K562 (cell line): ENCODE measurements around the gene ORC3. TPM values are rescaled to one million over a fixed set of nuclear protein-coding genes. Genes with fewer than 3 reads are reported as not detected.

Experiments used
- ATAC-seq: fragments of 200-7000 bp; cut with Tn5 transposase; 3 replicates; pipeline ENCODE4 v1.9.1; 2020; ENCODE audit warnings: moderate library complexity
- BruUV-seq: library from RNA; stranded (reverse); fragments of 400-500 nt; replicated peaks from 2 replicates; lab custom pipeline; 2021; lab: Mats Ljungman, UMichigan
- CTCF ChIA-PET: fragments of 300-600 bp; formaldehyde crosslinking; extraction: SDS; loops from one replicate; lab custom pipeline; 2021; ENCODE audit warnings: low intra/inter-chr PET ratio; lab: Yijun Ruan, JAX
- POLR2A ChIA-PET: fragments of 300-600, 350-650 bp; sonication (Branson Sonifier 250); formaldehyde crosslinking; extraction: SDS; loops from one replicate; lab custom pipeline; 2021; ENCODE audit warnings: antibody characterized with exemption, inconsistent platforms; lab: Yijun Ruan, JAX
- DNase-seq, 4 experiments: peaks; one replicate each; pipeline versions ENCODE4 v3.0.0 to v3.0.0-alpha.2; 2011 to 2018; ENCODE audit warnings: low spot score in 3 of 4, mixed read lengths in 3 of 4; ENCODE audit errors: extremely low read depth in 1 of 4
- FAIRE-seq: peaks from 2 replicates; lab custom pipeline; 2011; peaks lifted over from hg19 to GRCh38; lab: Jason Lieb, UNC
- H2AFZ ChIP-seq: 2 replicates; pipeline ENCODE4 v1.6.0; 2011; ENCODE audit warnings: low read depth, low read length, control low read depth, inconsistent platforms
- H3K27ac ChIP-seq: fragments of 200-600 bp; 3 replicates; pipeline ENCODE4 v1.8.0; 2011; ENCODE audit warnings: low read depth, mild to moderate bottlenecking, control low read depth, inconsistent platforms, low read length, moderate library complexity, mixed read lengths; ENCODE audit errors: extremely low read depth
- H3K27me3 ChIP-seq, 2 experiments: fragments of 300-600 bp in 1 of 2; 2 replicates in 1 of 2; 3 replicates in 1 of 2; pipeline versions ENCODE4 v1.6.0 to v1.8.0; 2011; ENCODE audit warnings: inconsistent platforms in 2 of 2, low read length in 2 of 2, mild to moderate bottlenecking in 1 of 2, mixed read lengths in 1 of 2, moderate library complexity in 1 of 2; ENCODE audit not compliant: control insufficient read depth in 2 of 2, insufficient read depth in 2 of 2
- H3K36me3 ChIP-seq: fragments of 300-600 bp; 3 replicates; pipeline ENCODE4 v1.8.0; 2011; ENCODE audit warnings: mild to moderate bottlenecking, low read length, inconsistent platforms; ENCODE audit not compliant: control insufficient read depth, insufficient read depth
- H3K4me1 ChIP-seq, 2 experiments: fragments of 200-600 bp in 1 of 2; replicated peaks in 1 of 2; 2 replicates in 1 of 2; 3 replicates in 1 of 2; pipeline versions ENCODE4 v1.5.1 to v1.8.0; 2011; ENCODE audit warnings: inconsistent platforms in 2 of 2, low read length in 2 of 2, mild to moderate bottlenecking in 1 of 2, mixed read lengths in 1 of 2, moderate library complexity in 1 of 2; ENCODE audit not compliant: control insufficient read depth in 2 of 2, insufficient read depth in 2 of 2
- H3K4me2 ChIP-seq: 2 replicates; pipeline ENCODE4 v1.6.1; 2011; ENCODE audit warnings: low read length, control low read depth, inconsistent platforms, mixed read lengths; ENCODE audit not compliant: insufficient read depth
- H3K4me3 ChIP-seq: fragments of 200-600 bp; sonication (generic), shearing (Covaris generic); 2 replicates; pipeline ENCODE4 v1.5.1; 2016; ENCODE audit warnings: control low read depth, inconsistent platforms
- H3K79me2 ChIP-seq: fragments of 200-600 bp; 3 replicates; pipeline ENCODE4 v1.8.0; 2011; ENCODE audit warnings: low read length, inconsistent platforms; ENCODE audit not compliant: control insufficient read depth, insufficient read depth
- H3K9ac ChIP-seq, 2 experiments: 2 replicates each; pipeline versions ENCODE4 v1.6.0 to v1.6.1; 2011; ENCODE audit warnings: low read depth in 2 of 2, low read length in 2 of 2, control low read depth in 1 of 2, inconsistent platforms in 1 of 2, mild to moderate bottlenecking in 1 of 2, mixed read lengths in 1 of 2; ENCODE audit not compliant: insufficient read depth in 1 of 2
- H3K9me1 ChIP-seq: one replicate; pipeline ENCODE4 v1.6.0; 2011; ENCODE audit warnings: inconsistent platforms, mild to moderate bottlenecking, low read length, moderate library complexity; ENCODE audit not compliant: control insufficient read depth, insufficient read depth
- H3K9me3 ChIP-seq: replicated peaks from 2 replicates; pipeline ENCODE4 v1.5.1; 2011; ENCODE audit warnings: low read depth, low read length, inconsistent platforms; ENCODE audit not compliant: control insufficient read depth, insufficient read depth
- H4K20me1 ChIP-seq: replicated peaks from 2 replicates; pipeline ENCODE4 v1.6.1; 2011; ENCODE audit warnings: low read length, inconsistent platforms, mixed read lengths; ENCODE audit not compliant: control insufficient read depth, insufficient read depth
- CREBBP ChIP-seq: IDR thresholded peaks from one replicate; pipeline ENCODE4 v1.6.1; 2012; ENCODE audit warnings: low read depth, mild to moderate bottlenecking, control low read depth, inconsistent platforms, low read length
- DDX20 ChIP-seq: fragments of 450-650 bp; IDR thresholded peaks from 2 replicates; pipeline ENCODE4 v1.6.1; 2016; ENCODE audit warnings: missing genetic modification characterization, low read depth, mild to moderate bottlenecking, missing compliant biosample characterization, moderate library complexity
- PCBP1 ChIP-seq: fragments of 200-400 bp; formaldehyde crosslinking; IDR thresholded peaks from 2 replicates; pipeline ENCODE4 v1.6.1; 2018; ENCODE audit warnings: mild to moderate bottlenecking, low read depth, low read length; ENCODE audit not compliant: poor library complexity, severe bottlenecking
- PHF21A ChIP-seq: fragments of 450-650 bp; IDR thresholded peaks from 2 replicates; pipeline ENCODE4 v1.6.1; 2017; ENCODE audit warnings: low read depth, borderline replicate concordance
- PPARD ChIP-seq: fragments of 250-450 bp; sonication (Bioruptor Pico); IDR thresholded peaks from 2 replicates; pipeline ENCODE4 v1.8.0; 2022; ENCODE audit warnings: inconsistent platforms, mild to moderate bottlenecking, moderate library complexity
- RB1 ChIP-seq: fragments of 450-650 bp; IDR thresholded peaks from 2 replicates; pipeline ENCODE4 v1.6.1; 2017; ENCODE audit warnings: low read depth, mild to moderate bottlenecking
- ZNF507 ChIP-seq: conservative IDR thresholded peaks from 2 replicates; pipeline ENCODE4 v1.6.1; 2017; ENCODE audit warnings: missing genetic modification characterization, missing compliant biosample characterization
- in situ Hi-C: fragments of 300-500 bp; cut with MboI; formaldehyde crosslinking; loops from 4 replicates; pipeline ENCODE4 v1.15.0; 2018; ENCODE audit warnings: inconsistent platforms, mixed read lengths
- intact Hi-C: fragments of 100-400 bp; cut with micrococcal nuclease; formaldehyde crosslinking; loops from 2 replicates; pipeline ENCODE4 v1.14.2; 2022
- polyA plus RNA-seq, 8 experiments: library from polyadenylated mRNA; depleted of rRNA in 4 of 8; stranded (reverse) in 5 of 8; unstranded in 3 of 8; fragments of >200 nt; fragmentation: Nextera tagmentation in 2 of 8; fragmentation: Illumina TruSeq in 1 of 8; extraction: Ambion mirVana in 2 of 8; extraction: Trizol in 1 of 8; gene quantifications; 2 replicates each; pipeline versions ENCODE4 v1.2.1 to v1.2.3, GENCODE V29; 2011 to 2014; ENCODE audit warnings: inconsistent platforms in 1 of 8, missing spikeins in 1 of 8
- total RNA-seq, 7 experiments: library from RNA; depleted of rRNA in 6 of 7; stranded (reverse); fragments of >200 nt in 6 of 7; fragmentation: Illumina TruSeq in 2 of 7; extraction: Trizol in 2 of 7; gene quantifications; 2 replicates each; pipeline versions ENCODE4 v1.2.1 to v1.2.3, GENCODE V29; 2011 to 2021; ENCODE audit warnings: low replicate concordance in 1 of 7
- TF ChIP-seq, protein P1 (sequence below): fragments of 450-650 bp; formaldehyde crosslinking; IDR thresholded peaks from 2 replicates; pipeline ENCODE4 v1.4.0; 2020; ENCODE audit warnings: mild to moderate bottlenecking, moderate library complexity
- TF ChIP-seq, protein P2 (sequence below): fragments of 450-650 bp; IDR thresholded peaks from 2 replicates; pipeline ENCODE4 v1.6.1; 2016

ORC3 gene
- total and polyA plus RNA-seq, 9 of the 15 experiments (the other 6 are each of a cell fraction or from before 2014, with no cell fraction given), result 28.8 to 159 (median 74.8) TPM

DNA sequence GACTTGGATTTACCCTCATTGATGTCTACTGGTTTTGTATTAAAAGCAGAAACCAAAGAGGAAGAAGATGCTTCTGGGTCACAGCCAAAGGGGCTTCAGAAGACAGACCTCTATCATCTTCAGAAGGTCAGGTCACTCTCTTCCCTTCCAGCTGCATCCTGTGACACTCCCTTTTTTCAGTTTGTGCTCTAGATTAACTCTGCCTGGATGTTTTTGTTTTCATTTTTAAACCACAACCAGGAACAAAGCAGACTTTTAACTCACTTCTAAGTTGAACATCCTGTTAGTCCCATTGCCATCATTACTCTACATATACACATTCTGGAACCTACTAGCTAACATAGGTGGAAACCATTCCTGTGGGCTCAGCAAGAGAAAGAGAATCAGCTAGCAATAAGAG lies 66.9 kb downstream of the ORC3 start:
- no peak overlapping the region for H2AFZ ChIP-seq
- H3K27me3 ChIP-seq, result no peaks in the 10 kb centered on the region
- no peak for DNase-seq
- no peaks in the 10 kb centered on the region for H3K4me1 ChIP-seq
- TF ChIP-seq, protein P1, sequence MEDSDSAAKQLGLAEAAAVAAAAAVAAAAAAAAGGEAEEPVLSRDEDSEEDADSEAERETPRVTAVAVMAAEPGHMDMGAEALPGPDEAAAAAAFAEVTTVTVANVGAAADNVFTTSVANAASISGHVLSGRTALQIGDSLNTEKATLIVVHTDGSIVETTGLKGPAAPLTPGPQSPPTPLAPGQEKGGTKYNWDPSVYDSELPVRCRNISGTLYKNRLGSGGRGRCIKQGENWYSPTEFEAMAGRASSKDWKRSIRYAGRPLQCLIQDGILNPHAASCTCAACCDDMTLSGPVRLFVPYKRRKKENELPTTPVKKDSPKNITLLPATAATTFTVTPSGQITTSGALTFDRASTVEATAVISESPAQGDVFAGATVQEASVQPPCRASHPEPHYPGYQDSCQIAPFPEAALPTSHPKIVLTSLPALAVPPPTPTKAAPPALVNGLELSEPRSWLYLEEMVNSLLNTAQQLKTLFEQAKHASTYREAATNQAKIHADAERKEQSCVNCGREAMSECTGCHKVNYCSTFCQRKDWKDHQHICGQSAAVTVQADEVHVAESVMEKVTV (CRISPR knock-in tag), result no peak
- TF ChIP-seq ZNF507 (tag), result no peak
- no peak for TF ChIP-seq CREBBP
- TF ChIP-seq PHF21A, result no peak
- TF ChIP-seq PCBP1, result no peak
- TF ChIP-seq, protein P2, sequence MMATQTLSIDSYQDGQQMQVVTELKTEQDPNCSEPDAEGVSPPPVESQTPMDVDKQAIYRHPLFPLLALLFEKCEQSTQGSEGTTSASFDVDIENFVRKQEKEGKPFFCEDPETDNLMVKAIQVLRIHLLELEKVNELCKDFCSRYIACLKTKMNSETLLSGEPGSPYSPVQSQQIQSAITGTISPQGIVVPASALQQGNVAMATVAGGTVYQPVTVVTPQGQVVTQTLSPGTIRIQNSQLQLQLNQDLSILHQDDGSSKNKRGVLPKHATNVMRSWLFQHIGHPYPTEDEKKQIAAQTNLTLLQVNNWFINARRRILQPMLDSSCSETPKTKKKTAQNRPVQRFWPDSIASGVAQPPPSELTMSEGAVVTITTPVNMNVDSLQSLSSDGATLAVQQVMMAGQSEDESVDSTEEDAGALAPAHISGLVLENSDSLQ, result no peak
- no peak for TF ChIP-seq PPARD (CRISPR knock-in tag)
- no peak for TF ChIP-seq DDX20 (tag)
- TF ChIP-seq RB1, result no peak
- TF ChIP-seq, all 486 proteins: peak for 0
- ATAC-seq (no peak), FAIRE-seq (no peak)
- POLR2A ChIA-PET, result interaction anchor here (0.6 to 1.0 kb wide), 3 partner anchors 42 to 1237 kb away, joined by 3 read pairs; no protein-coding TSS in a partner anchor
- Histone ChIP-seq H3K9me3 (no peaks in the 10 kb centered on the region), H3K9me1 (no peaks in the 10 kb centered on the region), H3K4me2 (no peak overlapping the region), H3K79me2 (no peaks in the 10 kb centered on the region), H4K20me1 (no peaks in the 10 kb centered on the region), H3K9ac (no peak overlapping the region), H3K36me3 (peaks cover 72% of the 10 kb centered on the region; the same call in 2 of the 3 replicates), H3K4me3 (no peak overlapping the region), H3K27ac (no peak overlapping the region)
- in situ Hi-C loops, result no loop called here
- intact Hi-C loops, result no loop called here
- BruUV-seq, result no TSS peak
- CTCF ChIA-PET, result no interaction called here
